ENCODE measurements around the gene ATP6V1A. TPM values are rescaled to one million over a fixed set of nuclear protein-coding genes. Genes with fewer than 3 reads are reported as not detected.

The ATP6V1A gene
- total RNA-seq, 5 donors from 2014 or later (not counting 1 experiment from before 2014, with no cell fraction given): 14.9 to 23.7 (median 17.8) TPM

GRCh38 chr3:113751141-113751540, 4.3 kb downstream of the ATP6V1A start:
- Histone ChIP-seq H3K4me1 (ENCODE audit: control insufficient read depth in 1 of 2, extremely low read depth in 1 of 2, insufficient read depth in 2 of 2, low read length in 2 of 2) (peaks cover 5 to 9% of the 10 kb centered on the region in 2 experiments), H3K4me3 (ENCODE audit: control insufficient read depth in 1 of 2, extremely low read depth in 1 of 2, low read length in 1 of 2) (no peak overlapping the region), H3K36me3 (ENCODE audit: control insufficient read depth in 2 of 2, extremely low read depth in 1 of 2, insufficient read depth in 1 of 2, low read length in 1 of 2) (no peaks in the 10 kb centered on the region), H3K27ac (ENCODE audit: low read length) (no peak overlapping the region), H3K9me3 (no peaks in the 10 kb centered on the region), H3K27me3 (replicated peaks in 1 of 2; ENCODE audit: control insufficient read depth in 2 of 2, extremely low read depth in 1 of 2, insufficient read depth in 2 of 2, low read length in 1 of 2) (no peaks in the 10 kb centered on the region)
- DNase-seq: no peak
- H3K4me3 Mint-ChIP-seq: no peak overlapping the region
- H3K27me3 Mint-ChIP-seq: no peaks in the 10 kb centered on the region
- CTCF ChIA-PET: interaction anchor here (0.6 to 1.5 kb wide), 4 partner anchors 10 to 791 kb away, joined by 3 to 5 read pairs (median 4); no protein-coding TSS in a partner anchor
- no peak overlapping the region for H3K27ac Mint-ChIP-seq
- ATAC-seq (replicated peaks in 1 of 4): no peak
- POLR2A ChIA-PET: no interaction called here
- peaks cover 6% of the 10 kb centered on the region for H3K36me3 Mint-ChIP-seq
- H3K4me1 Mint-ChIP-seq: peaks cover 27 to 51% (median 37%) of the 10 kb centered on the region in 3 donors
- H3K9me3 Mint-ChIP-seq: no peaks in the 10 kb centered on the region

- ChIA-PET CTCF (interaction anchor here in 1 of 2 donors (0.6 to 0.7 kb wide), 3 partner anchors 58 to 81 kb away, joined by 3 to 13 read pairs (median 3); no protein-coding TSS in a partner anchor), POLR2A (no interaction called here)
- no peaks in the 10 kb centered on the region for H3K27me3 ChIP-seq (replicated peaks in 1 of 2; ENCODE audit: control insufficient read depth in 2 of 2, extremely low read depth in 1 of 2, insufficient read depth in 2 of 2, low read length in 1 of 2)
- no peak for ATAC-seq (replicated peaks in 1 of 4)
- Mint-ChIP-seq H3K27me3 (no peaks in the 10 kb centered on the region), H3K4me3 (no peak overlapping the region), H3K27ac (no peak overlapping the region), H3K36me3 (peaks cover 14% of the 10 kb centered on the region), H3K4me1 (peaks cover 22 to 35% (median 26%) of the 10 kb centered on the region in 3 donors), H3K9me3 (peaks cover 0 to 4% (median 3%) of the 10 kb centered on the region in 3 donors)
- no peaks in the 10 kb centered on the region for H3K4me1 ChIP-seq (ENCODE audit: control insufficient read depth in 1 of 2, extremely low read depth in 1 of 2, insufficient read depth in 2 of 2, low read length in 2 of 2)
- H3K36me3 ChIP-seq (ENCODE audit: control insufficient read depth in 2 of 2, extremely low read depth in 1 of 2, insufficient read depth in 1 of 2, low read length in 1 of 2): no peaks in the 10 kb centered on the region
- H3K4me3 ChIP-seq (ENCODE audit: control insufficient read depth in 1 of 2, extremely low read depth in 1 of 2, low read length in 1 of 2): no peak overlapping the region
- no peak for DNase-seq
- no peak overlapping the region for H3K27ac ChIP-seq (ENCODE audit: low read length)
- 86% methylated on average over 2 of the region's 4 CpGs for WGBS (ENCODE audit: insufficient coverage)
- H3K9me3 ChIP-seq: peaks cover 2% of the 10 kb centered on the region
Measured at GRCh38 chr3:113753376-113753985, 6.6 kb downstream of the ATP6V1A start.

- ATAC-seq (replicated peaks in 1 of 4) (no peak), DNase-seq (no peak)
- no peak overlapping the region for H3K4me3 ChIP-seq (ENCODE audit: control insufficient read depth in 1 of 2, extremely low read depth in 1 of 2, low read length in 1 of 2)
- WGBS (ENCODE audit: insufficient coverage): no CpG with 5 or more reads among the region's 5 CpGs
- ChIA-PET CTCF (interaction anchor here in 1 of 2 donors (0.5 to 0.7 kb wide), 3 partner anchors 10 to 171 kb away, joined by 3 to 4 read pairs (median 3); no protein-coding TSS in a partner anchor), POLR2A (no interaction called here)
- H3K4me3 Mint-ChIP-seq: no peak overlapping the region
- H3K36me3 Mint-ChIP-seq: peaks cover 18% of the 10 kb centered on the region
- no peaks in the 10 kb centered on the region for H3K36me3 ChIP-seq (ENCODE audit: control insufficient read depth in 2 of 2, extremely low read depth in 1 of 2, insufficient read depth in 1 of 2, low read length in 1 of 2)
- H3K27me3 Mint-ChIP-seq: no peaks in the 10 kb centered on the region
- no peaks in the 10 kb centered on the region for H3K4me1 ChIP-seq (ENCODE audit: control insufficient read depth in 1 of 2, extremely low read depth in 1 of 2, insufficient read depth in 2 of 2, low read length in 2 of 2)
- H3K27me3 ChIP-seq (replicated peaks in 1 of 2; ENCODE audit: control insufficient read depth in 2 of 2, extremely low read depth in 1 of 2, insufficient read depth in 2 of 2, low read length in 1 of 2): no peaks in the 10 kb centered on the region
- peaks cover 15 to 25% (median 16%) of the 10 kb centered on the region in 3 donors for H3K4me1 Mint-ChIP-seq
- H3K27ac ChIP-seq (ENCODE audit: low read length): no peak overlapping the region
- no peak overlapping the region for H3K27ac Mint-ChIP-seq
- H3K9me3 Mint-ChIP-seq: peaks cover 0 to 4% (median 3%) of the 10 kb centered on the region in 3 donors
- peaks cover 2% of the 10 kb centered on the region for H3K9me3 ChIP-seq
Measured at GRCh38 chr3:113754494-113755159, 7.8 kb downstream of the ATP6V1A start.

- Histone ChIP-seq H3K27ac (ENCODE audit: low read length) (no peak overlapping the region), H3K27me3 (replicated peaks in 1 of 2; ENCODE audit: control insufficient read depth in 2 of 2, extremely low read depth in 1 of 2, insufficient read depth in 2 of 2, low read length in 1 of 2) (no peaks in the 10 kb centered on the region), H3K4me1 (ENCODE audit: control insufficient read depth in 1 of 2, extremely low read depth in 1 of 2, insufficient read depth in 2 of 2, low read length in 2 of 2) (no peaks in the 10 kb centered on the region), H3K9me3 (peaks cover 2% of the 10 kb centered on the region), H3K36me3 (ENCODE audit: control insufficient read depth in 2 of 2, extremely low read depth in 1 of 2, insufficient read depth in 1 of 2, low read length in 1 of 2) (peaks cover 0 to 2% of the 10 kb centered on the region in 2 donors), H3K4me3 (ENCODE audit: control insufficient read depth in 1 of 2, extremely low read depth in 1 of 2, low read length in 1 of 2) (no peak overlapping the region)
- no peak overlapping the region for H3K4me3 Mint-ChIP-seq
- H3K36me3 Mint-ChIP-seq: peaks cover 18% of the 10 kb centered on the region
- WGBS (ENCODE audit: insufficient coverage): no CpG with 5 or more reads among the region's 1 CpG
- peaks cover 0 to 4% (median 3%) of the 10 kb centered on the region in 3 donors for H3K9me3 Mint-ChIP-seq
- no peak overlapping the region for H3K27ac Mint-ChIP-seq
- H3K4me1 Mint-ChIP-seq: peaks cover 7 to 16% (median 9%) of the 10 kb centered on the region in 3 donors
- no peaks in the 10 kb centered on the region for H3K27me3 Mint-ChIP-seq
- ChIA-PET POLR2A (interaction anchor here in 1 of 2 donors (0.6 kb wide), 1 partner anchor 139 kb away, joined by 3 read pairs; no protein-coding TSS in a partner anchor), CTCF (no interaction called here)
- DNase-seq (no peak), ATAC-seq (replicated peaks in 1 of 4) (no peak)
Measured at GRCh38 chr3:113758389-113759024, 11.7 kb downstream of the ATP6V1A start.

GRCh38 chr3:113764698-113765097, 17.9 kb downstream of the ATP6V1A start:
- H3K4me3 Mint-ChIP-seq: no peak overlapping the region
- Histone ChIP-seq H3K9me3 (no peaks in the 10 kb centered on the region), H3K27ac (ENCODE audit: low read length) (no peak overlapping the region), H3K4me1 (ENCODE audit: control insufficient read depth in 1 of 2, extremely low read depth in 1 of 2, insufficient read depth in 2 of 2, low read length in 2 of 2) (no peaks in the 10 kb centered on the region), H3K36me3 (ENCODE audit: control insufficient read depth in 2 of 2, extremely low read depth in 1 of 2, insufficient read depth in 1 of 2, low read length in 1 of 2) (peaks cover 0 to 2% of the 10 kb centered on the region in 2 donors), H3K4me3 (ENCODE audit: control insufficient read depth in 1 of 2, extremely low read depth in 1 of 2, low read length in 1 of 2) (no peak overlapping the region), H3K27me3 (replicated peaks in 1 of 2; ENCODE audit: control insufficient read depth in 2 of 2, extremely low read depth in 1 of 2, insufficient read depth in 2 of 2, low read length in 1 of 2) (no peaks in the 10 kb centered on the region)
- no CpG with 5 or more reads among the region's 2 CpGs for WGBS (ENCODE audit: insufficient coverage)
- peaks cover 0 to 5% (median 1%) of the 10 kb centered on the region in 3 donors for H3K4me1 Mint-ChIP-seq
- POLR2A ChIA-PET: no interaction called here
- no peak for DNase-seq
- H3K27me3 Mint-ChIP-seq: no peaks in the 10 kb centered on the region
- CTCF ChIA-PET: interaction anchor here (0.6 to 1.7 kb wide), 3 partner anchors 10 to 111 kb away, joined by 3 to 8 read pairs (median 4); no protein-coding TSS in a partner anchor
- ATAC-seq (replicated peaks in 1 of 4): no peak
- no peaks in the 10 kb centered on the region for H3K36me3 Mint-ChIP-seq
- no peak overlapping the region for H3K27ac Mint-ChIP-seq
- H3K9me3 Mint-ChIP-seq: no peaks in the 10 kb centered on the region

GRCh38 chr3:113769551-113769950, 22.7 kb downstream of the ATP6V1A start:
- no peaks in the 10 kb centered on the region for H3K9me3 Mint-ChIP-seq
- POLR2A ChIA-PET: no interaction called here
- H3K4me3 ChIP-seq (ENCODE audit: control insufficient read depth in 1 of 2, extremely low read depth in 1 of 2, low read length in 1 of 2): no peak overlapping the region
- H3K36me3 ChIP-seq (ENCODE audit: control insufficient read depth in 2 of 2, extremely low read depth in 1 of 2, insufficient read depth in 1 of 2, low read length in 1 of 2): no peaks in the 10 kb centered on the region
- H3K9me3 ChIP-seq: no peaks in the 10 kb centered on the region
- no peaks in the 10 kb centered on the region for H3K27me3 ChIP-seq (replicated peaks in 1 of 2; ENCODE audit: control insufficient read depth in 2 of 2, extremely low read depth in 1 of 2, insufficient read depth in 2 of 2, low read length in 1 of 2)
- H3K4me1 Mint-ChIP-seq: peaks cover 6 to 14% (median 10%) of the 10 kb centered on the region in 3 donors
- no peak for ATAC-seq (replicated peaks in 1 of 4)
- H3K4me1 ChIP-seq (ENCODE audit: control insufficient read depth in 1 of 2, extremely low read depth in 1 of 2, insufficient read depth in 2 of 2, low read length in 2 of 2): peaks cover 0 to 3% of the 10 kb centered on the region in 2 experiments
- no peak overlapping the region for H3K27ac ChIP-seq (ENCODE audit: low read length)
- peaks cover 5% of the 10 kb centered on the region for H3K36me3 Mint-ChIP-seq
- CTCF ChIA-PET: interaction anchor here in 1 of 2 donors (0.5 to 1.5 kb wide), 2 partner anchors 25 to 27 kb away, joined by 3 to 6 read pairs; no protein-coding TSS in a partner anchor
- no peak overlapping the region for H3K27ac Mint-ChIP-seq
- no peak overlapping the region for H3K4me3 Mint-ChIP-seq
- no peaks in the 10 kb centered on the region for H3K27me3 Mint-ChIP-seq
- no peak for DNase-seq

Measured in T-cell (primary cell).